GM06990 (cell line): ENCODE data around the gene PNPLA7.

ENCODE experiments used
- DNase-seq: peaks from one replicate; pipeline ENCODE4 v3.0.0-alpha.2; 2011; ENCODE audit not compliant: insufficient read length; ENCODE audit errors: extremely low read depth
- H3K27me3 ChIP-seq: replicated peaks from 2 replicates; pipeline ENCODE4 v1.6.0; 2011; ENCODE audit warnings: low read length; ENCODE audit not compliant: control insufficient read depth, insufficient read depth
- H3K36me3 ChIP-seq: 2 replicates; pipeline ENCODE4 v1.5.1; 2011; ENCODE audit warnings: low read length; ENCODE audit not compliant: control insufficient read depth, insufficient read depth
- H3K4me3 ChIP-seq: replicated peaks from 2 replicates; pipeline ENCODE4 v1.5.1; 2011; ENCODE audit warnings: low read depth, mild to moderate bottlenecking, control low read depth, low read length
- CTCF ChIP-seq: IDR thresholded peaks from 2 replicates; pipeline ENCODE4 v1.5.1; 2011; ENCODE audit warnings: low read length, control low read depth, mild to moderate bottlenecking, inconsistent platforms; ENCODE audit not compliant: insufficient read depth, poor library complexity, severe bottlenecking

PNPLA7 gene

GRCh38 chr9:137477778-137478612, 72.2 kb downstream of the PNPLA7 start:
- H3K4me3 ChIP-seq = no peak overlapping the region
- no peaks in the 10 kb centered on the region for H3K36me3 ChIP-seq
- no peak for DNase-seq
- H3K27me3 ChIP-seq = no peaks in the 10 kb centered on the region
- no peak for TF ChIP-seq CTCF

GRCh38 chr9:137476856-137477255, 73.3 kb downstream of the PNPLA7 start:
- Histone ChIP-seq H3K27me3 (no peaks in the 10 kb centered on the region), H3K36me3 (no peaks in the 10 kb centered on the region), H3K4me3 (no peak overlapping the region)
- DNase-seq = no peak
- TF ChIP-seq CTCF = no peak

- Histone ChIP-seq H3K4me3 (no peak overlapping the region), H3K27me3 (no peaks in the 10 kb centered on the region), H3K36me3 (no peaks in the 10 kb centered on the region)
- DNase-seq = no peak
- TF ChIP-seq CTCF = no peak
Measured at GRCh38 chr9:137475666-137476065, 74.5 kb downstream of the PNPLA7 start.

GRCh38 chr9:137474271-137474670, 75.9 kb downstream of the PNPLA7 start:
- no peak for DNase-seq
- Histone ChIP-seq H3K27me3 (no peaks in the 10 kb centered on the region), H3K4me3 (no peak overlapping the region), H3K36me3 (no peaks in the 10 kb centered on the region)
- TF ChIP-seq CTCF = no peak

- Histone ChIP-seq H3K27me3 (no peaks in the 10 kb centered on the region), H3K36me3 (no peaks in the 10 kb centered on the region), H3K4me3 (no peak overlapping the region)
- no peak for TF ChIP-seq CTCF
- no peak for DNase-seq
Measured at GRCh38 chr9:137470785-137471184, 79.4 kb downstream of the PNPLA7 start.
